Activated T-cell treated with anti-CD3 and anti-CD28 coated beads for 48 hours (primary cell): ENCODE measurements around the gene RBMXL2.

ENCODE experiments used
- DNase-seq: peaks from one replicate; pipeline ENCODE4 v3.0.0-alpha.2; 2020; ENCODE audit warnings: low read depth

The RBMXL2 gene

DNA sequence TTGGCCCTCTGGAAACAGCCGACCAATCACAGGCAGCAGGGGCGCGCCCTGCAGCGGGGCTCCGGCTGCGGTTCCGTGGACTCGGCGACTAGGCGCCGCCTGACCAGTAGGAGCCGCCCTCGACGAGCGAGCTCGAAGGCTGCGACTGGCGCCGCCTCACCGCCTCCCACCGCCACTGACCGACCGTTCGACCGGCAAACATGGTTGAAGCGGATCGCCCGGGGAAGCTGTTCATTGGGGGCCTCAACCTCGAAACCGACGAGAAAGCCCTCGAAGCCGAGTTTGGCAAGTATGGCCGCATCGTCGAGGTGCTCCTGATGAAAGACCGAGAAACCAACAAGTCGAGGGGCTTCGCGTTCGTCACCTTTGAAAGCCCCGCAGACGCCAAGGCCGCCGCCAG is at the start of gene RBMXL2:
Gene RBMXL2, plus strand, starts transcription at position 78 of the 400 bp plus-strand sequence. Its CDS starts 123 bp downstream, at position 201.
- no peak for DNase-seq

DNA sequence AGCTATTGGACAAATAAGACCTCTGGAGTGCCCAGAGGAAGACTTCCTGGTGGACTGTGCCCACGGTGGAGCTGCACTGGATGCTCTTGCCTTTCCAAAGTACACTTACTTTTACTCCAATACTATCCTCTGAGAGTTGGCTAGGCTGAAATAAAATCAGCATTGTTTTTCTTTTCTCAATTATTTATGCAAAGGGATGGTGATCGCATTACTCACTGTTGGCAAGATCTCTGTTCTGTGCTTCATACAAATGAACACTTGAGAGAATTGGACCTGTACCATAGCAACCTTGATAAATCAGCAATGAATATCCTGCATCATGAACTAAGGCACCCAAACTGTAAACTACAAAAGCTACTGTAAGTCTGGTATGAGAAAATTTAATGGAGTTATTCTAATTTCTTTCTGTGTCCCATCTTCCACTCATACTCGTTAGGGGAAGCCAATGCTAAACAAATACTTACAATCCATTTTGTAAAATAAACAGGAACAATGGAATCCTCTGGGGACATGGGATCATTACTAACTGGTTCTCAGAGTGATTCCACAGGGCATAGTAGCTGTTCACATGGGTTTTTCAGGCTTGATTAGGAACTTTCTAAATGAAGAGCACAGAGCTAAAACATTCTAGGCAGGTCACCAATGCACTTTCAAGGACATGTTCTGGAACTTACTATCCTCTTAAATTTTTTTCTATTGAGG is 42.2 kb upstream of the RBMXL2 start:
- DNase-seq: no peak

DNA sequence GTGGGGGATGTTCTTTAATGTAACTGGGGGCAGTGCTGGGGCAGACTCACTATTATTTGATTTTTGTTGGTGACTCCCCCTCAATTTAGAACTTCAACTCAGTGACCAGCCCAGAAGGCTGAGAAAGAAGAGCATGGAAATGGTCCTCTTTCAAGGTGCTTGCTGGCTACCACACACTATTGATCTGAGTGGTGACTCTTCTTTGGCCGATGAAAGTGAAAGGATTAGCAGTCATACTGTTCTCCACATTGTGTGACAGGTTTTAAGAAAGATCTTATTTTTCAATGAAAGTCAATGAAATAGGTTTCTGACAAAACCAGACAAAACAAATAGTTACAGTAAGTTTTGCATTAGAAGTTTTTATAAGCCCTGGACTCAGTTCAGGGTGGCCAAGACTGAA is 38.6 kb upstream of the RBMXL2 start:
- no peak for DNase-seq

DNA sequence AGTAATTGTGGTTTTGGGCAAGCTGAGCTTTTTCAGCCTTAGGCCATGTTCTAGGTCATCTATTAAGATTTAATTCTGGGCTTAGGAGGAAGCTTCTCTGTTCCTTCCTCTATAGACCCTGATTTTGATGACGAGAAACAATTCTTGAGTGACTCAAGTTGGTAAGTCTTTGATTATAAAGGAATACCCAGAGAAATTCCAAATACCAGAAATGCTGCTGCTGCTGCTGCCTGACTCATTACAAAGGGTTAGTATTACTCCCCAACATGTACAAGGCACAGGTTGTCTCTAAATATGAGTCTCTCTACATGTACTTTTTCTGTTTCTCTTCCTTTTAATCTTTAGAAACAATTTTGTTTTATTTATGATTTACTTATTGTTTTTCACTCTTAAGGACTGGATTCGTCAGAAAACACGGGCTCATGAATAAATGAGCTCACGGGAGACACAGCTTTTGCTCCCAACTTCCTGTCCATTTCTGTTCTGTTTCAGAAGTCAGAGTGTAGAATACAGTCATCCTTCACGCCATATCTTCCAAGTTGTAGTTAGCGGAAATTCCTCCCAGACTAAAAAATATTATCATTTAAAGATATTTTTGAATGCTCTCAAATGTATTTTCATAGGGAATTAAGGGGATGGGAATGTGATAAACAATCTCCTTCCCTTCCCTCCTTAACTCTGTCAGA is 31.8 kb upstream of the RBMXL2 start:
- DNase-seq: no peak

DNA sequence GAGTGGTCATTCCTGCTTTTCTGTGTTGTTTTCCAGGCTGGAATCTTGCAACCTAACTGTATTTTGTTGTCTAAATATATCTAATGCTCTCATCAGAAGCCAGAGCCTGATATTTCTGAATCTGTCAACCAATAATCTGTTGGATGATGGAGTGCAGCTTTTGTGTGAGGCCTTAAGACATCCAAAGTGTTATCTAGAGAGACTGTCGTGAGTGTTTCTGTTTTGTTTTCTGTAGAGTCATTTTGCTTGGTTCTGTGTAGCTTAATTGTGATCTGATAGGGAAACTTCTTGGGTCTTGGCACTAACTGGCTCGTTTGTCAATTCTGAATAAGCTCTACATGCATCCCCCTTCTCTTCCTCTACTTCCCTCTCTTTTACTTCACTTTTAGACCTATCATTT is 31.2 kb upstream of the RBMXL2 start:
- DNase-seq: no peak

DNA sequence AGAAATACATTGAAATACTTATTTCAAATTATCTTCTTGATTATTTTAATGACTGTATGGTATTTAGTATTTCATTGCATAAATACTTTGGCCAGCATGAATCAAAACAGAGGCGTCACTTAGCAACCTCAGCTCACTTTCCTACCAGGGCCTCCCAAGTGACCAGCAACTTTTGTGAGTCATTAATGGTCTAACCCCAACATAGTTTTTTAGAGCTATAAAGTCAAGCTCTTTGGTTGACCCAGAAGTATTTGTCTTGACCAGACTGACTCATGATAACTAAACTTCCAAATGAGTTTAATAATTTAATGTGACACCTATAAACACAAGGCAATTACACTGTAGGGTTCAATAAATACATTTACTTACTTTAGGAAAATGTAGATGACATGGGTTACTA is 27.9 kb upstream of the RBMXL2 start:
- DNase-seq: no peak

DNA sequence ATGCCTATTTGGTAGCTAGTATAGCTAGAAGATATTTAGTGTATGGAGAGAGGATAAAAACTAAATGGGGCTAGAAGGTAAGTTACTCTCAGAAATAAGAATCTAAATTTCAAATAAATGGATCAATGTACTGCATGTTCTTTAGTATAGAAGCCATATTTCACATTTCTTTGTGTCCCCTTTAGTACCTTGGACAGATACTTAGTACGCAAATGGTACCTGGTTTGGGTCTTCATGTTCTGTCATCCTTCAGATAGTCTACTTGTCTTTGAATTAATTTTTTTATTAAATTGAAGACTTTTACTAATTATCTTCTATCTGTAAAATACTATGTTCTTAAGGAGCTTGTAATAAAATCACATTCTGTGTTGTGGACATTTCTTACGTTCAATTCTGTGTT is 26.3 kb upstream of the RBMXL2 start:
- no peak for DNase-seq

DNA sequence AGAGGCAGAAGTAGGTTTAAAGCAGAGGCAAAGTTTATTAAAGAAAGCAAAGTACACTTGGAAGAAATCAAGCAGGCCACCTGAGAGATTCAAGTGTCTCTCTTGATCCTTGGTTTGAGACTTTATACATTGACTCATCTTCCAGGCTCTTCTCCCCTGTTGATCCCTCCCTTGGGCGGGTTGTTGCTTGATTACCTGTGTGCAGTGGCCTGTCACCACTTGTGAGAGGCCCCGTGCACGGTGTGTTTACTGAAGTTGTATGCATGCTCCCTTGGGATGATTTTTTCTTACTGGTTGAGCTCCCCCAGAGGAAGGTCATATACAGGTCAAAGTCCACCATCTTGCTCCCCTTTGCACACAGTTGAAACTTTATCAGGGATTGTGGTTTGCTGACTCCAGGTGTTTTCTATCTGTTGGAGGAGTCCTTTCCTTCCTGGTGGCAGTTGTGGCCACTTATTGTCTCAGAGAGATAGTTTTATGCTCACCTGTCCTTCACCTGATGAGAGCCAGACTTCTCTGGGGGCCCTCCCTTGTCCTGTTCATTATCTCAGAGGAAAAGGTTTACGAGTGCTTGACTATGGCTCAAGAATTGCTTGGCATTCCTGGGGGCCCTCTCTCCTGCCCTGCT is 16.3 kb upstream of the RBMXL2 start:
- DNase-seq: no peak

DNA sequence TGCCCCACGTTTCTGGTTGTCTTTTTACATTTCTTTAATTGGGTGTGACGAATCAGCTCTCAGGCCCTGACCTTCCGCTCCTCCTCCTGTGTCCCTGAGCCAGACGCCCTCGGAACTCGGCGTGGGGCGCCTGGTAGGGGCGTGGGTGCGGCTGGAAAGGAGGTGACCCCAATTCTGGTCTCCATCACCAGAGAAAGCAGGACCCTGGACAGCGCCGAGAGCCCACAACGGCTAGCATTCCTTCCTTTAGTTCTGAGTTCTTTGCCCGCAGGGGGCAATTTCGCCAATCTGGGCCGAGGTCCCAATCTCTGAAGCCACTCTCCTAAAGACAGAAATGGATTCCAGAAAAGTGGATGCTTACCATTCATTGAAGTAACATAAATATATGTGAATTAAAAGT is 11.7 kb upstream of the RBMXL2 start:
- no peak for DNase-seq

DNA sequence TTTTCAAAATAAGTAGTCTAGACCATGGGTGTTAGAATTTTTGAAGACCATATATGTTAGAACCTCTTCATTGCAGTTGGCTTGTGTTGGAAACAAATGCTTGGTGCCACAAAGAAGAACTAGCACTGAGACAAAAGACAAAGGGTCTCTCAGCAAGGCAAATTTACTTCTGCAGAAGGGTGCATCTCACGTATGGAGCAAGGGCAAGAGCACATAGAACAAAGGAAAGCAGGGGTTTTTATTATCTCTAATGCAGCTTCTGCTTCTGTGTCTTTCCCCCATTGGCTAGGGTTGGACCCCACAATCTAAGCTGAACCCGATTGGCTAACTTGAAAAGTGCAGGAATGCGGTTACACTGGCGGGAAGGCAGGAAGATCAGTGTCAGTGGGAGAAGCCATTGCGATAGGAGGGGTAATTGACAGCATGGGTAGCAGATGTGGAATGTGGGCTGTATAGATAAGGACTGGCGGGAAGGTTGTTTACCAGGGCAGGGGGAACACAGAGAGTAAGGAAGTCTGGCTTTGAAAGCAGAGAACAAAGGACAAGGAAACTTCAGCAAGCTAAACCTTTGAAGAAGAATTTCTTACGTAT is 9.2 kb upstream of the RBMXL2 start:
- no peak for DNase-seq

DNA sequence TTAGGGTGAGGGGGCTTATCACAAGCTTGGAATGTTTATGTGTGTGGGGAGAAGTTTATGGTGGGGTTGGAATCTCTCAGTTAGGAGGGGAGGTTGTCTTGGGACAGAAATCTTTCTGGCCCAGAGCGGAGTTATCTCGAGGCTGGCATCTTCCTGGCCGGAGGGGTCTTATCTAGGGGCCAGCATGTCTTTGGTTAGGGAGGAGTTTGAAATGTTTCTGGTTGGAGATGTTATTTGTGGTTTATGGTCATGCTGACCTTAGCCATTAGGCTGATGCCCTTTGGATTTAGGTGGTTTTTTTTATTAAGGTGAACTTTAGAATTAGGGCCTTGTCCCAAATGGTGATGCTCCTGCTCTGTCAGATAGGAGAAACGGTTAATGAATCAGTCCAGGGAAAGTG is 7.9 kb upstream of the RBMXL2 start:
- no peak for DNase-seq

DNA sequence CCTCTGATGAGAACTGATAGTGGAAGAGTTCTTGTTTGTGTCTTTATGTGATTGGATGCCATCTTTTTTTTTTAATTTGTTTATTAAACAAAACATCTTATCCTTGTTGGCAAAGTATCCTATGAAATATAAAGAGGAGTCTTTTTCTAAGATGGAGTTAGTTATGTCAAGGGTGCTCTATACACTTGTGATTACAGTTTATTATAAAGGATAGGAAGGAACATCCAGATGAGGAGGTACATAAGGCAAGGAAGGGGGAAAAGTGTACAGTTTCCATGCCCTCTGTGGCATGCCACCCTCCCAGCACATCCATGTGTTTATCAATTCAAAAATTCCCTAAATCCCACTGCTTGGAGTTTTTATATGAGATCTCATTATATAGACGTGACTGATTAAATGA is 7.4 kb upstream of the RBMXL2 start:
- DNase-seq: no peak

DNA sequence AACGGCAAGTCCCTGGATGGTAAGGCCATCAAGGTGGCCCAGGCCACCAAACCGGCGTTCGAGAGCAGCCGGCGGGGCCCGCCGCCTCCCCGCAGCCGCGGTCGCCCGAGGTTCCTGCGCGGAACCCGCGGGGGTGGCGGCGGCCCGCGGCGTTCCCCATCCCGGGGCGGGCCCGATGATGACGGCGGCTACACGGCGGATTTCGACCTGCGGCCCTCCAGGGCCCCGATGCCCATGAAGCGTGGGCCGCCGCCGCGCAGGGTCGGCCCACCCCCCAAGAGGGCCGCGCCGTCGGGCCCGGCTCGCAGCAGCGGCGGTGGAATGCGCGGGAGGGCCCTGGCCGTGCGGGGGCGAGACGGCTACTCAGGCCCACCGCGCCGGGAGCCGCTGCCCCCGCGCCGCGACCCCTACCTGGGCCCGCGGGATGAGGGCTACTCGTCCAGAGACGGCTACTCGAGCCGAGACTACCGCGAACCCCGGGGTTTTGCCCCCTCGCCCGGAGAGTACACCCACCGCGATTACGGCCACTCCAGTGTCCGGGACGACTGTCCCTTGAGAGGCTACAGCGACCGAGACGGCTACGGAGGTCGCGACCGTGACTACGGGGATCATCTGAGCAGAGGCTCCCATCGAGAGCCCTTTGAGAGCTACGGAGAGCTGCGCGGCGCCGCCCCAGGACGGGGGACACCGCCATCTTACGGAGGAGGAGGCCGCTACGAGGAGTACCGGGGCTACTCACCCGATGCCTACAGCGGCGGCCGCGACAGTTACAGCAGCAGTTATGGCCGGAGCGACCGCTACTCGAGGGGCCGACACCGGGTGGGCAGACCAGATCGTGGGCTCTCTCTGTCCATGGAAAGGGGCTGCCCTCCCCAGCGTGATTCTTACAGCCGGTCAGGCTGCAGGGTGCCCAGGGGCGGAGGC is 792 bp downstream of the RBMXL2 start:
- no peak for DNase-seq

DNA sequence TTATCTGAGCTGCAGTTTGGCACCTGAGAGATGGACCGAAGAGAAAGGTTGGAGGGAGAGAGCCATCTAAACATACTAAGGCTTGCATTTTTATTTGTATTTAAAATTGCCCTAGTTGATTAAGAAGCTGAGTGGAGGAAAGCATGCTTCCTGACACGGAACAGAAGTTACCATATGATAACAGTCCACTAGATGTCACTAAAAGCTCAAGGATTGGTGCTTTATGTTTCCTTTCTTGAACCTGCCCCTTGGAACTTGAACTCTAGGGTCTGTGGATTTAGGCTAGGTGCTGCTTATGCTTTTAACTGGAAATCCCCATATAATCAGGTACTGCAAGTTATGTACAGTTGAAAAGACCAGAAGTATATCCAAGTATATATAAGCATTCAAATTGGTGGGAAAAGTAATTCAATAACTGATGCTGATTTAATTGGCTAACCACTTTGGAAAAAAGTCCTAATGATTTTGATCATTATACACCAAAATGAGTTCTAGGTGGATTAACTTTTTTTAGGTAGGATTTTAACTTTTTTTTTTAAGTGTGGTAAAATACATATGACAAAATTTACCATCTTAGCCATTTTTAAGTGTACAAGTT is 9.5 kb downstream of the RBMXL2 start:
- no peak for DNase-seq

DNA sequence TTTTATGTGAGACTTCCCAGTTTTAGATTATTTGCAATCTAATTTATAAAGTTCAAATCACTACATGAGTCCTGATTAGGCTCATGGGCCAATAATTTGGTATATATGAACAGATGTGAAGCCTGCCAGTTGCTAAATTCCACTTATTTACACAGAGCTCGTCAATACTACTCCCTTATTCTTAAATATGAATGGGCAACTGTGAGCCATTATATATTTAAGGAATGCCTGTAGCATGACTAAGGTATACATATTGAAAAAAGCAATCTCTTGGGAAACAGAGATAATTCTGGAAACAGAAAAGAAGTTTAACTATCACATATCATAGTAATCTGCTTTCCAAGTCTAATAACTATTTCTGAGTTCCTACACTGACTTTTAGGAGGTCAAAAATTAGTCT is 27.0 kb downstream of the RBMXL2 start:
- DNase-seq: no peak

DNA sequence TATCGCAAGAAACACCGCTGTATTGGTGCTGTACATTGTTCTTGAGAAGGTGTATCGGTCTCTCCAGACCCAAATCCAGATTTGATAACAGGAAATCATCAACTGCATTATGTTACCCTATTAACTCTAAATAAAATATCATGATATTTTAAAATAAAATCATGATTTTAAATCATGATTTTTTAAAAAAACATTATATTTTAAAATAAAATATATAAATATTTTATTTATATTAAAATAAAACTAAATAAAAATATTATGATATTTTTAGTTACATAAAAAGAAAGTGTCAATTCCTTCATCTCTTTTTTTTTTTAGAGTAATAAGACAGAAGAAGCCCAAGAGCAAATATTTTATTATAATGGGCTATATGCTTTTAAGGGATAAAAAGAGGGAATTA is 27.6 kb downstream of the RBMXL2 start:
- no peak for DNase-seq

DNA sequence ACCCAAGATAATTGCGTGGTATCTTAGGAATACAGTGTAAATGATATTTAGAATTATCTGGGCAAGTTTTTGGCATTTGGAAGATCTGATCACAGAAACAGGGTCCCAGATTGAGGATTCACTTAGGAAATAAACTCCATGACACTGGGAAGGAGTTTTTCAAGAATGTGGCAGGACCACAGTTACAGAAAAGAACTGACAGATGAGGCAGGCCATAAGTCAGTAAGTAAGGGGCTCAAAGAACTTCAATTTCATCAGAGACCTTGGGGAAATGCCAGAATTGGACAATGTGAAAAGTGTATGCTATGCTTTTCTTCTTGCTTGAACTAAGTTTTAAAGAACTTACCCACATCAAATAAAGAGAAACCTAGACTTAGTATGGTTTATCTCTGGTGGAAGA is 49.3 kb downstream of the RBMXL2 start:
- no peak for DNase-seq
